AG08396 (cell line): Measurements from ENCODE around the gene ASPHD1.
A peak's percentile ranks its signal among the peaks of the same experiment; 100 is the strongest.
"Not testable (repeated sequence)": the region's sequence is repeated elsewhere in the genome, so short reads cannot be mapped to it uniquely, and the experiment has no call there.

Experiments used
- DNase-seq: peaks from one replicate; pipeline ENCODE4 v3.0.0; 2012; ENCODE audit warnings: low spot score, mixed read lengths

The ASPHD1 gene

GRCh38 chr16:29908719-29909220, 8.5 kb downstream of the ASPHD1 start:
- DNase-seq: no peak

GRCh38 chr16:29909391-29909790, 9.1 kb downstream of the ASPHD1 start:
- peak; percentile 45 for DNase-seq

- not testable (repeated sequence) for DNase-seq
Measured at GRCh38 chr16:29909851-29910250, 9.6 kb downstream of the ASPHD1 start.

- no peak for DNase-seq
Measured at GRCh38 chr16:29910819-29911675, 10.8 kb downstream of the ASPHD1 start.

- no peak for DNase-seq
Measured at GRCh38 chr16:29911676-29912010, 11.4 kb downstream of the ASPHD1 start.

- DNase-seq: no peak
Measured at GRCh38 chr16:29912087-29912486, 11.8 kb downstream of the ASPHD1 start.

- DNase-seq: no peak
Measured at GRCh38 chr16:29913514-29913913, 13.2 kb downstream of the ASPHD1 start.

- no peak for DNase-seq
Measured at GRCh38 chr16:29915590-29916247, 15.4 kb downstream of the ASPHD1 start.

- DNase-seq: no peak
Measured at GRCh38 chr16:29916979-29917378, 16.7 kb downstream of the ASPHD1 start.

GRCh38 chr16:29920288-29921033, 20.2 kb downstream of the ASPHD1 start:
- DNase-seq: no peak

GRCh38 chr16:29921034-29921385, 20.7 kb downstream of the ASPHD1 start:
- no peak for DNase-seq

GRCh38 chr16:29922326-29922725, 22.0 kb downstream of the ASPHD1 start:
- no peak for DNase-seq

GRCh38 chr16:29922986-29923501, 22.8 kb downstream of the ASPHD1 start:
- no peak for DNase-seq

GRCh38 chr16:29925105-29925756, 24.9 kb downstream of the ASPHD1 start:
- DNase-seq: no peak

- DNase-seq: peak; percentile 99
Measured at GRCh38 chr16:29925781-29926710, 25.8 kb downstream of the ASPHD1 start, which contains the start of gene KCTD13. TSS of gene KCTD13 (minus strand) at chr16:29926226. CDS start at chr16:29926033, 193 bp downstream.

- peak; percentile 39 for DNase-seq
Measured at GRCh38 chr16:29926711-29927052, 26.4 kb downstream of the ASPHD1 start.

- no peak for DNase-seq
Measured at GRCh38 chr16:29927070-29927905, 27.0 kb downstream of the ASPHD1 start.

GRCh38 chr16:29931750-29932149, 31.5 kb downstream of the ASPHD1 start:
- DNase-seq: not testable (repeated sequence)

GRCh38 chr16:29940656-29941055, 40.4 kb downstream of the ASPHD1 start:
- no peak for DNase-seq
